Heart right ventricle (tissue), 16 donors: ENCODE results near the gene CEACAM8. TPM values are rescaled to one million over a fixed set of nuclear protein-coding genes. Genes with fewer than 3 reads are reported as not detected.

Experiments
- ATAC-seq, 8 donors: fragments of 200-7000 bp; cut with Tn5 transposase; one replicate each; pipeline ENCODE4 v1.9.1; 2020; ENCODE audit warnings: mild to moderate bottlenecking in 8 of 8, moderate library complexity in 8 of 8, moderate number of reproducible peaks in 1 of 8
- DNase-seq, 2 donors: peaks; one replicate each; pipeline ENCODE4 v3.0.0-alpha.2; 2020
- H3K27ac ChIP-seq, 10 donors: fragments of 200-600 bp; sonication (generic) in 2 of 10; one replicate each; pipeline versions ENCODE4 v1.5.0 to v1.8.0; 2020 to 2022; ENCODE audit warnings: mild to moderate bottlenecking in 3 of 10
- H3K27me3 ChIP-seq, 7 donors: fragments of 200-600 bp; one replicate each; pipeline ENCODE4 v1.8.0; 2021 to 2022; ENCODE audit warnings: mild to moderate bottlenecking in 2 of 7
- H3K36me3 ChIP-seq, 9 donors: fragments of 200-600 bp; sonication (generic) in 1 of 9; one replicate each; pipeline versions ENCODE4 v1.5.0 to v1.8.0; 2020 to 2022; ENCODE audit warnings: mild to moderate bottlenecking in 2 of 9
- H3K4me1 ChIP-seq, 9 donors: fragments of 200-600 bp; sonication (generic) in 1 of 9; one replicate each; pipeline versions ENCODE4 v1.5.0 to v1.8.0; 2020 to 2022; ENCODE audit warnings: mild to moderate bottlenecking in 4 of 9
- H3K4me3 ChIP-seq, 10 donors: fragments of 200-600 bp; sonication (generic) in 2 of 10; one replicate each; pipeline versions ENCODE4 v1.5.0 to v1.8.0; 2020 to 2022; ENCODE audit warnings: mild to moderate bottlenecking in 7 of 10, moderate library complexity in 2 of 10
- H3K9me3 ChIP-seq, 11 donors: fragments of 200-600 bp in 10 of 11; sonication (generic) in 2 of 11; one replicate each; pipeline versions ENCODE4 v1.5.0 to v1.8.0; 2013 to 2022; ENCODE audit warnings: mild to moderate bottlenecking in 2 of 11, control low read depth in 1 of 11, moderate library complexity in 1 of 11
- WGBS, 2 donors: extraction: QIAGEN DNeasy Blood & Tissue Kit; methylation state at CpG; one replicate each; pipeline ENCODE4 v1.1.7; 2013; ENCODE audit warnings: inconsistent platforms in 1 of 2; 5-methylcytosine and 5-hydroxymethylcytosine counted together
- intact Hi-C, 10 donors: fragments of 100-400 bp; cut with DNase I; formaldehyde crosslinking; loops; one replicate each; pipeline versions ENCODE4 v1.11.1 to v1.14.2; 2022
- polyA plus RNA-seq, 2 donors: library from polyadenylated mRNA; stranded (reverse); fragments of 200-250 nt; gene quantifications; one replicate each; pipeline ENCODE4 v1.2.3, GENCODE V29; 2013
- total RNA-seq, 10 donors: library from RNA; stranded (reverse); fragmentation: NEBNext Ultra II Directional in 3 of 10; extraction: Animal tissue kit (Norgen Biotek cat#: 25700) in 3 of 10; gene quantifications; one replicate each; pipeline versions ENCODE4 v1.2.1 to v1.2.4, GENCODE V29; 2021 to 2023
- TF ChIP-seq, protein P1 (sequence below), 9 donors: fragments of 200-600 bp; sonication (generic) in 2 of 9; IDR thresholded peaks; one replicate each; pipeline versions ENCODE4 v1.5.0 to v1.8.0; 2021 to 2022; ENCODE audit warnings: antibody characterized with exemption in 9 of 9, mild to moderate bottlenecking in 5 of 9, moderate library complexity in 1 of 9
- donor health status: Arrhythmogenic right ventricular cardiomyopathy.
- donor health status: ischemic (EF 13 %, LVEDD 7.1; RV severe dilation, severe dysfunction).
- donor health status: healthy with polysubstance abuse.
- donor health status: DM: no; HTN: yes; CAD: no.
- donor health status: DM: no; HTN: no; CAD: no.
- donor health status: ischemic (EF 25% LVEDD 6.9; RV normal size, moderate dysfunction).
- donor health status: ischemic (EF 25% LVEDD 5.7; RV mildly dilated, moderate dysfunction).
- donor health status: healthy.
- donor health status: DM: yes; HTN: yes; CAD: no.
- donor health status: Ischemic cardiomyopathy.
- donor health status: ischemic (EF 35%, LVEDD 5.7; RV mildly dilated, moderate dysfunction).
- donor health status: nonischemic (EF 11% LVEDD 7.7; RV severe dilation, severe dysfunction).
- donor health status: DM: yes; HTN: yes; CAD: no.
- donor health status: PGD.
- donor health status: ischemic (EF 29% LVEDD 5.4; RV normal size, mild dysfunction).
- donor health status: nonischemic (EF 23%, LVEDD 6.1; RV moderate dilation, normal function).

CEACAM8 gene
- total and polyA plus RNA-seq, 12 donors: 0.15 to 0.76 TPM; not detected in 10

DNA sequence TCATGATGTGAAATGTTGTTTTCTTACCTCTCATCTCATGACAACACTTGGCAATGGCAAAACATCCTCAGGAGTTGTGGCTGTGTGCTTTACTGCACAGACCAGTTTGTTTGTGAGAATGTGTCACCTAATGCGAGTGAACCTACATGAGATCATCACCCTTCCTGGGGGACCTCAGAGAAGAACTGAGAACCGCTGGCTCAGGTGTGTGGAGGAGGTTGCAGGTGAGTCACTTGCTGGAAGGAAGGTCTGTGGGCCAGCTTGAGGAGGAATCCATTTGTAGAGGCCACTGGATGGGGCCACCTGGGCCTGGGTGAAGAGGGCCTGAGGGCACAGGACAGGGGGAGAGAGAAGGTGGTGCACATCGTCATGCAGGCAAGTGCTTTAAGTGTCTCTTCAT lies 63.4 kb downstream of the CEACAM8 start:
- H3K4me3 ChIP-seq: no peak overlapping the region
- 98% methylated on average over 3 of the region's 3 CpGs for WGBS, 2 donors
- TF ChIP-seq, protein P1, sequence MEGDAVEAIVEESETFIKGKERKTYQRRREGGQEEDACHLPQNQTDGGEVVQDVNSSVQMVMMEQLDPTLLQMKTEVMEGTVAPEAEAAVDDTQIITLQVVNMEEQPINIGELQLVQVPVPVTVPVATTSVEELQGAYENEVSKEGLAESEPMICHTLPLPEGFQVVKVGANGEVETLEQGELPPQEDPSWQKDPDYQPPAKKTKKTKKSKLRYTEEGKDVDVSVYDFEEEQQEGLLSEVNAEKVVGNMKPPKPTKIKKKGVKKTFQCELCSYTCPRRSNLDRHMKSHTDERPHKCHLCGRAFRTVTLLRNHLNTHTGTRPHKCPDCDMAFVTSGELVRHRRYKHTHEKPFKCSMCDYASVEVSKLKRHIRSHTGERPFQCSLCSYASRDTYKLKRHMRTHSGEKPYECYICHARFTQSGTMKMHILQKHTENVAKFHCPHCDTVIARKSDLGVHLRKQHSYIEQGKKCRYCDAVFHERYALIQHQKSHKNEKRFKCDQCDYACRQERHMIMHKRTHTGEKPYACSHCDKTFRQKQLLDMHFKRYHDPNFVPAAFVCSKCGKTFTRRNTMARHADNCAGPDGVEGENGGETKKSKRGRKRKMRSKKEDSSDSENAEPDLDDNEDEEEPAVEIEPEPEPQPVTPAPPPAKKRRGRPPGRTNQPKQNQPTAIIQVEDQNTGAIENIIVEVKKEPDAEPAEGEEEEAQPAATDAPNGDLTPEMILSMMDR (IDR thresholded peaks at IDR 0.05): no peak
- H3K9me3 ChIP-seq: peaks cover 0 to 7% (median 0%) of the 10 kb centered on the region in 11 donors
- H3K4me1 ChIP-seq: peaks cover 2 to 20% (median 10%) of the 10 kb centered on the region in 9 donors
- ATAC-seq (no peak), DNase-seq (no peak)
- H3K36me3 ChIP-seq: no peaks in the 10 kb centered on the region
- peaks cover 0 to 1% (median 0%) of the 10 kb centered on the region in 7 donors for H3K27me3 ChIP-seq
- no peak overlapping the region for H3K27ac ChIP-seq
- intact Hi-C loops: loop anchor here in 1 of 10 donors (2.0 kb wide), 1 partner anchor 81 kb away; no protein-coding TSS in a partner anchor

Other genes starting within 250 kb of the CEACAM8 start
- 1 to 10 TPM in 1 of 10 donors, under 1 TPM in 4, not detected in 5; 0.51 to 1.3 (median 0.81) TPM for gene CNFN, start 204.6 kb downstream of the CEACAM8 start, total RNA-seq
- 1 to 10 TPM; 1.6 to 7.2 TPM for gene CNFN, start 204.6 kb downstream of the CEACAM8 start, polyA plus RNA-seq
- 100 to 1,000 TPM in 1 of 10 donors, 10 to 100 TPM in 9; 39.4 to 109 (median 53.8) TPM for gene LIPE, start 167.5 kb downstream of the CEACAM8 start, total RNA-seq
- gene LIPE, start 167.5 kb downstream of the CEACAM8 start, polyA plus RNA-seq: 10 to 100 TPM; 60.6 to 80.7 TPM
- not detected for gene CXCL17, start 152.0 kb downstream of the CEACAM8 start, total RNA-seq
- under 1 TPM in 1 of 2 donors, not detected in 1; 0.03 TPM for gene CXCL17, start 152.0 kb downstream of the CEACAM8 start, polyA plus RNA-seq
- gene CEACAM1, start 66.4 kb downstream of the CEACAM8 start, total RNA-seq: 1 to 10 TPM; 1.2 to 7.2 (median 2.4) TPM
- 1 to 10 TPM; 1.9 to 7.8 TPM for gene CEACAM1, start 66.4 kb downstream of the CEACAM8 start, polyA plus RNA-seq
- gene PSG3, start 145.6 kb upstream of the CEACAM8 start, total RNA-seq: not detected
- not detected for gene PSG3, start 145.6 kb upstream of the CEACAM8 start, polyA plus RNA-seq
- not detected for gene PSG8, start 170.8 kb upstream of the CEACAM8 start, total RNA-seq
- not detected for gene PSG8, start 170.8 kb upstream of the CEACAM8 start, polyA plus RNA-seq